GM21825 (cell line): ENCODE measurements around the gene LIMK1.

Source experiments
- ATAC-seq: cut with Tn5 transposase; IDR thresholded peaks from one replicate; pipeline ENCODE4 v1.9.1; 2021; ENCODE audit warnings: mild to moderate bottlenecking, moderate library complexity; ENCODE audit not compliant: unreplicated experiment

LIMK1 gene

GRCh38 chr7:74082770-74083116, 861 bp upstream of the LIMK1 start:
- no peak for ATAC-seq

DNA sequence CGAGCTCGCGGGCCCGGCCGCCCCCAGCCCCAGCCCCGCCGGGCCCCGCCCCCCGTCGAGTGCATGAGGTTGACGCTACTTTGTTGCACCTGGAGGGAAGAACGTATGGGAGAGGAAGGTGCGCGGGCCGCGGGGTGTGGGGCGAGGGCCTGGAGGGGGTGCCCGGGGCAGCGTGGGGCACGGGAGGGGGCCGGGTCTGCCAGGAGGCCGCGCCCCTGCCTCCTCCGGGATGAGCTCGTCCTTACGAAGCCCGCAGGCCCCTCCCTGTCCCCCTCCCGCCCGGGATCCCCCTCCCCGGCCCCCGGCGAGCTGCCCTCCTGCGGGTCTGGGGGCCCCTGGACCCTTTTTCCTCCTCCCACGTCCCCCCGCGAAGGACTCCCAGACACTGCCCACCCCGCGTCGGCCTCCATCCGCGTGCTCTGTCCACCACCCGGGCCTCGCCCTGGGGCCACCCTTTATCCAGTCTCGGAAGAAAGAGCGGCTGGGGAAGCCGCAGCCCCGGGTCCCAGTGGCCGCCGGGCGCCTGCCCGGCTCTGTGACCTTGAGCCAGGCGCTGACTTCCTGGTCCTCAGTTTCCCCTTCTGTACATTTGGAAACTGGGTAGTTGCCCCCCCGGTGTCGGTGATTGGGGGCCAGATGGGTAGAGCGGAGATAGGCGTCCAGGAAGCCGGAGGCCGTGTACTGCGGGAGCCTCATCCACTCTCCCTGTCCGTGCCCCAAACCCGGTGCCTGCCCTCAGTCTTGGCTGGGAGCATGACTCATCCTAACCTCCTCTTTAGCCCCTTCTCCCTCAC, 521 bp downstream of the LIMK1 start:
- ATAC-seq: peak; percentile 29

DNA sequence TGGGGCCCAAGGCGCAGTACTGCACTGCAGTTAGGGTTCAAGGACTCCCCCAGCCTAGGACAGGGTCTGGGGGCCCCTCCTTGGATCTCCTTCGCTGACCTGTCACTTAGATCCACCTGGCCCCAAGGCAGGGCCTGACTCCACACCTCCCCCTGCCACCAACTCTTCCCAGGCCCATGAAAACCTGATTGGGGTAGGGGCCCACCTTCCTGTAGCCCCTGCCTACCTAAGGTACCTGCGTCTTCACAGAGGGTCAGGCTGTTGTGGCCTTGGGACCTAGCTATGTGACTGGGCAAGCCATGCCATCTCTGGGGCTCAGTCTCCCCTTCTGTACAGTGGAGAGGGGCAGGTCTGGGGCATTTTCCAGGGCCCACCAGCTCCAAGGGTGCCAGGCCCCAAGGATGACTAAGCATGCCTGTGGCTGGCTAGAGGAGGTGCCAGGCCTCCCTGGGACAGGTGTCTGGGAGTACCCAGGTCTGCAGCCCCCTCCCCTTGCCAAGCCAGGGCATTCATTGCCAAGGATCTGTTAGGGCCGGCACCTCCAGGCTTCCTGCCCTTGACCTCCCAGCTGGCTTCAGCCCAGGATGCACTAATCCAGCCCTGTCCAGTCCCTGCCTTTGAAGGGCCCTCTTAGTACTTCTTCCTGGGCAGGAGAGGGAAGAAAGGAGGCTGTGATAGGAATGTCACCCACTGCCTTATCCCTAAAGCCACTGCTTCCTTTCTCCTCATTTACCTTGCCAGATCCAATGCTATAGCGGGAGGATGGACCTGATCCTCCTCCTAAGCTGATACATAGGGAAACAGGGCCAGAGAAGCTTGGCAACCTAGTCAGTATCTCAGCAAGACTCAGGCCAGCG, 1.3 kb downstream of the LIMK1 start:
- ATAC-seq: no peak

DNA sequence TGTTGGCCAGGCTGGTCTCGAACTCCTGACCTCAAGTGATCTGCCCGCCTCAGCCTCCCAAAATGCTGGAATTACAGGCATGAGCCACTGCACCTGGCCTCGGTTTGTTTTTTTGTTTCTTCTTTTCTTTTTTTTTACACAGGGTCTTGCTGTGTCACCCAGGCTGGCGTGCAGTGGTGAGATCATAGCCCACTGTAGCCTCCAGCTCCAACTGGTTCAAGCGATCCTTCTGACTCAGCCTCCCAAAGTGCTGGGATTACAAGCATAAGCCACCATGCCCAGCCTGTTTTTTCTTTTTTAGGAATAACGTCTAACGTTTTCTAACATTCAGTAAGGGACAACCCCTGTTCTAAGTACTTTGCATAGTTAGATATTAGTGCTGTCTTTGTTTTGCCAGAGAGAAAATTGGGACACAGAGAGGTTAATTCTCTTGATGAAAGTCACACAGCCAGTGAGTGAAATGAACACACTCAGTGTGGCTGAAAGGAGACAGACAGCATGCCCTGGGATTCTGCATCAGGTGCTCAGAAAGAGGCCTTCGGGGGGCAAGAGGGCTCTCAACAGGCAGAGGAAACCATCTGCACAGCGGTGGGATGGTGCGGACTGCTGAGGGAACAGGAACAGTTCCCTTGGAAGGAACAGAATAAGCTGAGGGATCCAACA, 4.3 kb downstream of the LIMK1 start:
- ATAC-seq: no peak

GRCh38 chr7:74092321-74092963, 8.8 kb downstream of the LIMK1 start:
- ATAC-seq: peak; percentile 12

DNA sequence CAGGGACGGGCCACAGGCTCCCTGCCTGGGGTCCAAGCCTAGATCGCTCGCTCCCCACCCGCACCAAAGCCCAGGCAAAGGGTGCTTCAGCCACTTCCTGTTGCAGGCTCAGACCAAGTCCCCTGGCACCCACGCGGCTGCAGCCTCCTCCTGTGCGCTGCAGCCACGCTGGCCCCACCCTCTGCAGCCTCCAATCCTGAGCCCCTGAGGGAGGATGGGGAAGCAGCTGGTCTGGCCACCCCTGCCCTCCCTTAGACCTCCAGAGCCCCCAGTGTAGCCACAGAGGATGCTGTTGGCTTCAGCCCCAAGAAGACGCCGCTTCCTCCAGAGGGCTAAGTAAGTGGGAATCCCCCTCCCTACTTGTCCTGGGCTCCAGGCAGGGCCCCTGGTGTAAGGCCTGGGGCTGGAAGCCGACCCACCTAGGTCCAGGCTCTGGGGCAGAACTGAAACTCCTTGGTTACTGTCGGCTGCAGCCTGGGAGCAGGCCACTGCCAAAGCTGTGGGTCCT, 9.4 kb downstream of the LIMK1 start:
- ATAC-seq: peak; percentile 50

DNA sequence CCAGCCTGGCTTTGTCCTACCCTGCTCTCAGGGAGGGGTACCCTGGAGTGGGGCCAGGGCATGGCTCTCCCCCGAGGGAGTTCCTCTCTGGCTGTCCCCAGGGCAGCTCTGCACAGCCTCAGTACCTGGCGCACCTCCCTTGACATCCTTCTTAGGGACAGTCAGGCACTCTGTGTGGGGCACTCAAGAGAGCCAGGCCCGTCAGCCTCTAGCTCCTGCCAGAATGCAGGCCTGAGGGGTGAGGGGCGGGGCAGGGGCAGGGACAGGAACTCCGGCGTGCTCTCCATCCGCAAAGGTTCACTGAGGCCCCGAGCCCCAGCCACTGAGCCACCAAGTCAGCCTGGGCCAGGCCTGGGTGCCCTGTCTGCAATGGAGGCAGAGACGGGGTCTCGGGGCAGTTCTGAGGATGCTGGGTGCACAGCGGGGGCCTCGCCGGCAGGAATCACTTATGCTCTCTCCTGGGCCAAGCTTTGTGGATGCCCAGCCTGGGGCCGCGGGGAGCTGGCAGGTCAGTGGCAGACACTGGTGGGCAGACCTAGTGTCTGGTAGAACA, 10.1 kb downstream of the LIMK1 start:
- ATAC-seq: peak; percentile 6

- ATAC-seq: peak; percentile 42
These were observed 10.9 kb downstream of the LIMK1 start for GRCh38 chr7:74094224-74095101.

DNA sequence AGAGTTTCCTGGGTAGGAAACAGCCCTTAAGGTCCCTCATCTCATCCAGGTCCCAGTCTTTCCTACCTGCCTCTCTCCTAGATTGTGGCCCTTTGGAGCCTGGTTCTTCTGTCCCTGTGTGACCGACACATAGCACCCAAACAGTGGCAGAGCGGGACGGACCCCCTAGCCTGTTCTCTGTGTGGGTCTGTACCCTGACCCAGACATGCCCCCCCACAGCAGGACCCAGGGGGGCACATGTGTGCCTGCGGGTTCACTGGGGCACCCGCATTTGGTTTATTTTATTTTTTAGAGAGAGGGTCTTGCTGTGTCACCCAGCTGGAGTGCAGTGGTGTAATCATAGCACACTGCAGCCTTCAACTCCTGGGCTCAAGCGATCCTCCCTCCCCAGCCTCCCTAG, 11.5 kb downstream of the LIMK1 start:
- no peak for ATAC-seq

GRCh38 chr7:74097937-74098614, 14.5 kb downstream of the LIMK1 start:
- no peak for ATAC-seq

DNA sequence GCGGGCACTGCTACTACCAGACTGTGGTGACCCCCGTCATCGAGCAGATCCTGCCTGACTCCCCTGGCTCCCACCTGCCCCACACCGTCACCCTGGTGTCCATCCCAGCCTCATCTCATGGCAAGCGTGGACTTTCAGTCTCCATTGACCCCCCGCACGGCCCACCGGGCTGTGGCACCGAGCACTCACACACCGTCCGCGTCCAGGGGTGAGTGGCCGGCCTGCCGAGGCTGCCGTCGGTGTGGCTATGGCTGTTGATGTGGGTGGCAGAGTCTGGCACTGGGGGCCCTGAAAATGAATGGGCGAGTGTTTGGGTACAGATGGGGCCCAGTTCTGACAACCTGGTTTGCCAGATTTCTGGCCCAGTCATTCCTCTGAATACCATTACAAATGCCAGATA, 15.4 kb downstream of the LIMK1 start:
- no peak for ATAC-seq

DNA sequence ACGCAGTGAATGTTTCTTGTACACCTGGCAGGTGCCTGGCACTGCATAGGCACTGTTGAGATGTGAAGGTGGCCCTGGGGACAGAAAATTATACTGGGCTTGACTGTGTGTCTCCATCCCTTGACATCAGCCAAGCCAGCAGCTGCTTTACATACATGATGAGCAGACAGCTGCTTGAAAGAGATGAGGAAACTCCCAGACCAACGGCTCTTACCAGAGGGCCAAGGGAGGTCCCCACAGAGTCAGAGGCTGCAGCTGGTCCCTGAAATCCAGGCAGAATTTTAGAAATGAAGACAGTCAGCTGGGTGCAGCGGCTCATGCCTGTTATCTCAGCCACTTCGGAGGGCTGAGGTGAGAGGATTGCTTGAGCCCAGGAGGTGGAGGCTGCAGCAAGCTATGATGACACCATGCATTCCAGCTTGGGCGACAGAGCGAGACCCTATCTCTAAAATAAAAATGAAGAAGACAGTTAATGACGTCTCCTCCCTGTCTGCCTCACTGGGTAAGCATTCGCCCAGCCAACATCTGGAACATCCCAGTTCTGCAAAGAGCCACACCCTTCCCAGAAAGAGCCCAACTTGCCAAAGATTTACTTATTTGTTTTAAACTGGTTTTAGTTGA, 17.6 kb downstream of the LIMK1 start:
- ATAC-seq: peak; percentile 76

GRCh38 chr7:74103219-74103772, 19.7 kb downstream of the LIMK1 start:
- no peak for ATAC-seq

- ATAC-seq: no peak
These were observed 21.1 kb downstream of the LIMK1 start for GRCh38 chr7:74104702-74105101.

- no peak for ATAC-seq
These were observed 22.4 kb downstream of the LIMK1 start for GRCh38 chr7:74105992-74106391.

DNA sequence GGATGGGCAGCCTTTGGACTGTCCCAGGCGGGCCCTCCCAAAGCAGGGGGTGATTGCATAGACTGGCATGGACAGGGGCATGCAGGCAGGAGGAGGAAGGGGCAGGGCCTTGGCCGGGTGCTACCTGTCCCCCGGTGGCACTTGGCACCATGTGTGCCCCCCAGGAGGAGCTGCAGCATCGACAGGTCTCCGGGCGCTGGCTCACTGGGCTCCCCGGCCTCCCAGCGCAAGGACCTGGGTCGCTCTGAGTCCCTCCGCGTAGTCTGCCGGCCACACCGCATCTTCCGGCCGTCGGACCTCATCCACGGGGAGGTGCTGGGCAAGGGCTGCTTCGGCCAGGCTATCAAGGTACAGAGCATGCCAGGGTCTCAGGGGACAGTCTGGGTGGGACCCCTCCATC, 23.2 kb downstream of the LIMK1 start:
- no peak for ATAC-seq

DNA sequence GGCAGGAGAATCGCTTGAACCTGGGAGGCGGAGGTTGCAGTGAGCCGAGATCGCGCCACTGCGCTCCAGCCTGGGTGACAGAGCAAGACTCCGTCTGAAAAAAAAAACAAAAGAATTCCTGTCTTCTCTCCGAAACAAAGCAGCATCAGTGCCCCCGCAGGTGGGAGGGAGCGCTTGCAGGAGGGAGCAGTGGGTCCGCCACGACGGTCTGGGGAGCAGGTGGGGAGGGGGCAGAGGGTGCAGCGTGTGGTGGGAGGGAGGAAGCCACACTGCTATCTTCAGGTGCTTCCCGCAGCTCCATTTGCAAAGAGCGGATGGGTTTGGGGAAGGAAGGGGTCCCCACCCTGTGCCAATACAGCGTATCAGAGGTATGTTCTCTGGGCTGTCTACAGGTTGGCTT, 31.7 kb downstream of the LIMK1 start:
- no peak for ATAC-seq

DNA sequence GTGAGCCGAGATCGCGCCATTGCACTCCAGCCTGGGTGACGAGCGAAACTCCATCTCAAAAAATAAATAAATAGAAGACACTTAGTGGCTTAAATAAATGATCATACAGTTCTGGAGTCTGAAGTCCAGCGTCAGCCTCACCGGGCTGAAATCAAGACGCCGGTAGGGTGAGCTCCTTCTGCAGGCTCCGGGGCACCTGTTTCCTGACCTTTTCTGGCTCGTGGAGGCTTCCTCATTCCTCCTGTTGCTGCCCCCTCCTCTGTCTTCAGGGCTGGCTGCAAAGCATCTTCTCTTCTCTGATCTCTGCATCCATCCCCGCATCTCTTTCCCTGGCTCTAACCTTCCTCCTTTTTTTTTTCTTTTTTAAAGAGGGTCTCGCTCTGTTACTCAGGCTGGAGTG, 32.8 kb downstream of the LIMK1 start:
- ATAC-seq: no peak
